Lower lobe of right lung (tissue), 2 donors: Measurements from ENCODE around the gene PRR33. TPM values are rescaled to one million over a fixed set of nuclear protein-coding genes. Genes with fewer than 3 reads are reported as not detected.

Source experiments
- ATAC-seq, 2 donors: fragments of 200-7000 bp; cut with Tn5 transposase; one replicate each; pipeline ENCODE4 v1.9.1; 2020 to 2022; ENCODE audit warnings: mild to moderate bottlenecking in 2 of 2, moderate library complexity in 2 of 2
- DNase-seq: peaks from one replicate; pipeline ENCODE4 v3.0.0-alpha.2; 2020
- H3K27ac ChIP-seq: fragments of 200-600 bp; one replicate; pipeline ENCODE4 v1.8.0; 2022
- H3K27me3 ChIP-seq: fragments of 200-600 bp; one replicate; pipeline ENCODE4 v1.8.0; 2022; ENCODE audit warnings: low read depth
- H3K36me3 ChIP-seq: fragments of 200-600 bp; one replicate; pipeline ENCODE4 v1.8.0; 2022; ENCODE audit warnings: mild to moderate bottlenecking
- H3K4me1 ChIP-seq: fragments of 200-600 bp; one replicate; pipeline ENCODE4 v1.8.0; 2022
- H3K4me3 ChIP-seq: fragments of 200-600 bp; one replicate; pipeline ENCODE4 v1.8.0; 2022; ENCODE audit warnings: mild to moderate bottlenecking
- H3K9me3 ChIP-seq: fragments of 200-600 bp; one replicate; pipeline ENCODE4 v1.8.0; 2022
- intact Hi-C: fragments of 100-400 bp; cut with DNase I; formaldehyde crosslinking; loops from one replicate; pipeline ENCODE4 v1.11.0; 2022
- total RNA-seq: library from RNA; stranded (reverse); fragmentation: NEBNext Ultra II Directional; extraction: Animal tissue kit (Norgen Biotek cat#: 25700); gene quantifications from one replicate; pipeline ENCODE4 v1.2.1, GENCODE V29; 2021
- TF ChIP-seq, protein P1 (sequence below): fragments of 200-600 bp; IDR thresholded peaks from one replicate; pipeline ENCODE4 v1.8.0; 2022; ENCODE audit warnings: antibody characterized with exemption, mild to moderate bottlenecking
- donor health status: DM: no; HTN: yes; CAD: no; lungs with severe emphysema.

The PRR33 gene
- total RNA-seq, 1 donor from 2014 or later, result not detected

- no peak overlapping the region for H3K27ac ChIP-seq
- no peaks in the 10 kb centered on the region for H3K36me3 ChIP-seq
- ATAC-seq (no peak), DNase-seq (no peak)
- H3K27me3 ChIP-seq, result no peaks in the 10 kb centered on the region
- H3K9me3 ChIP-seq, result no peaks in the 10 kb centered on the region
- intact Hi-C loops, result loop anchor here (2.0 kb wide), 1 partner anchor 23 kb away; no protein-coding TSS in a partner anchor
- no peak overlapping the region for H3K4me3 ChIP-seq
- TF ChIP-seq, protein P1, sequence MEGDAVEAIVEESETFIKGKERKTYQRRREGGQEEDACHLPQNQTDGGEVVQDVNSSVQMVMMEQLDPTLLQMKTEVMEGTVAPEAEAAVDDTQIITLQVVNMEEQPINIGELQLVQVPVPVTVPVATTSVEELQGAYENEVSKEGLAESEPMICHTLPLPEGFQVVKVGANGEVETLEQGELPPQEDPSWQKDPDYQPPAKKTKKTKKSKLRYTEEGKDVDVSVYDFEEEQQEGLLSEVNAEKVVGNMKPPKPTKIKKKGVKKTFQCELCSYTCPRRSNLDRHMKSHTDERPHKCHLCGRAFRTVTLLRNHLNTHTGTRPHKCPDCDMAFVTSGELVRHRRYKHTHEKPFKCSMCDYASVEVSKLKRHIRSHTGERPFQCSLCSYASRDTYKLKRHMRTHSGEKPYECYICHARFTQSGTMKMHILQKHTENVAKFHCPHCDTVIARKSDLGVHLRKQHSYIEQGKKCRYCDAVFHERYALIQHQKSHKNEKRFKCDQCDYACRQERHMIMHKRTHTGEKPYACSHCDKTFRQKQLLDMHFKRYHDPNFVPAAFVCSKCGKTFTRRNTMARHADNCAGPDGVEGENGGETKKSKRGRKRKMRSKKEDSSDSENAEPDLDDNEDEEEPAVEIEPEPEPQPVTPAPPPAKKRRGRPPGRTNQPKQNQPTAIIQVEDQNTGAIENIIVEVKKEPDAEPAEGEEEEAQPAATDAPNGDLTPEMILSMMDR, result no peak
- no peaks in the 10 kb centered on the region for H3K4me1 ChIP-seq
Observed at GRCh38 chr11:1915795-1916131, 24.1 kb upstream of the PRR33 start.

DNA sequence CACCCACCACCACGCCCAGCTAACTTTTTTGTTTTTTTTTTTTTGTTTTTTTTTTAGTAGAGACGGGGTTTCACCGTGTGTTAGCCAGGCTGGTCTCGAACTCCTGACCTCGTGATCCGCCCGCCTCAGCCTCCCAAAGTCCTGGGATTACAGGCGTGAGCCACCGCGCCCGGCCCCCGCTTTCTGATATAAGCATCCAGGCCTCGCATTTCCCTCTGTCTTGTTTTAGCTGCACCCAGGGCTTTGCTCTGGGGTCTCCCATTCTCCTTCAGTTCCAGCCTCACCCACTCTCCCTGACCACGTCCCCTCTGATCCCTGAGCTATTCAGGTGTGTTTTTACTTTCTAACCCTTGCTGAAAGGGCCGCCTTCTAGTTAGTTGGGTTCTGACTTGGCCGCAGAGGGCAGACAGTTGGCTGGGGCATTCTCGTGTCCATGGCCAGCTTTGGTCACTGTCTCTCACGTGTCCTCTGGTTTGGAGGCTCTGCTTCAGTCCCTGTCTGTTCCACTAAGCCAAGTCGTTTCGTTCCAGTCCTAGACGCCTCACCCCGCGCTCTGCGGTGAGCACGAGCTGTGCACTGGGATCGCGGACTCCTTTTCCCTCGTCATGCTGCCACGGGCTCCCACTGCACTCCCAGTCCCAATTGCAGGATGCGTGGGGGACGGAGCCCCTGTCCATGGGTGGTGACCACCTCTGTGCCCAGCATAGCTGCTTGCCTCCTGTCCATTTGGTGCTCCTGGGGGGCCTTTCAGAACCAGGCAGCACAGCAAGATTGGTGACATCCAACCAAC, 21.8 kb upstream of the PRR33 start:
- TF ChIP-seq, protein P1, result no peak
- no peaks in the 10 kb centered on the region for H3K27me3 ChIP-seq
- ATAC-seq, result no peak

GRCh38 chr11:1912289-1912878, 20.7 kb upstream of the PRR33 start:
- Histone ChIP-seq H3K9me3 (no peaks in the 10 kb centered on the region), H3K27me3 (no peaks in the 10 kb centered on the region), H3K4me1 (no peaks in the 10 kb centered on the region), H3K4me3 (no peak overlapping the region), H3K36me3 (no peaks in the 10 kb centered on the region), H3K27ac (no peak overlapping the region)
- TF ChIP-seq, protein P1, result no peak
- ATAC-seq, result no peak
- intact Hi-C loops, result no loop called here
- no peak for DNase-seq

More for the DNA sequence above, 21.8 kb upstream of the PRR33 start:
- no peaks in the 10 kb centered on the region for H3K9me3 ChIP-seq
- no peaks in the 10 kb centered on the region for H3K4me1 ChIP-seq
- DNase-seq, result no peak
- no peak overlapping the region for H3K4me3 ChIP-seq
- H3K27ac ChIP-seq, result no peak overlapping the region
- H3K36me3 ChIP-seq, result no peaks in the 10 kb centered on the region
- intact Hi-C loops, result no loop called here

- H3K36me3 ChIP-seq, result no peaks in the 10 kb centered on the region
- H3K27ac ChIP-seq, result no peak overlapping the region
- TF ChIP-seq, protein P1, result no peak
- no peak overlapping the region for H3K4me3 ChIP-seq
- H3K9me3 ChIP-seq, result no peaks in the 10 kb centered on the region
- intact Hi-C loops, result no loop called here
- no peaks in the 10 kb centered on the region for H3K4me1 ChIP-seq
- H3K27me3 ChIP-seq, result no peaks in the 10 kb centered on the region
- ATAC-seq, result no peak
- no peak for DNase-seq
Observed at GRCh38 chr11:1909524-1909923, 17.8 kb upstream of the PRR33 start.

- intact Hi-C loops, result no loop called here
- Histone ChIP-seq H3K4me3 (no peak overlapping the region), H3K27me3 (no peaks in the 10 kb centered on the region), H3K36me3 (no peaks in the 10 kb centered on the region), H3K27ac (no peak overlapping the region), H3K4me1 (no peaks in the 10 kb centered on the region), H3K9me3 (no peaks in the 10 kb centered on the region)
- DNase-seq, result no peak
- no peak for ATAC-seq
- TF ChIP-seq, protein P1, result no peak
Observed at GRCh38 chr11:1908618-1909017, 16.9 kb upstream of the PRR33 start.
